T-helper 9 cell (primary cell): ENCODE measurements around the gene ZSCAN16.
"Not testable (repeated sequence)": the region's sequence is repeated elsewhere in the genome, so short reads cannot be mapped to it uniquely, and the experiment has no call there.

Experiments used
- DNase-seq: peaks from one replicate; pipeline ENCODE4 v3.0.0-alpha.2; 2020
- total RNA-seq, 2 donors: gene quantifications; one replicate each; lab custom pipeline; 2026; lab: John Stamatoyannopoulos, UW

Gene ZSCAN16
- 7.7 to 14.8 reads per million in 2 donors for total RNA-seq

GRCh38 chr6:28124350-28124970, at the start of gene ZSCAN16:
ZSCAN16 (plus strand) TSS chr6:28124609; CDS start chr6:28125444, 835 bp downstream.
- DNase-seq = peak; percentile 60

- no peak for DNase-seq
Measured at GRCh38 chr6:28078050-28078449, 46.4 kb upstream of the ZSCAN16 start.

- DNase-seq = no peak
Measured at GRCh38 chr6:28078836-28079235, 45.6 kb upstream of the ZSCAN16 start.

GRCh38 chr6:28080381-28080630, 44.1 kb upstream of the ZSCAN16 start, which contains the start of gene ZNF165:
ZNF165 (plus strand) TSS chr6:28080568; CDS start chr6:28085481, 4,913 bp downstream.
- DNase-seq = not testable (repeated sequence)

- DNase-seq = peak; percentile 91
Measured at GRCh38 chr6:28080631-28081485, 43.6 kb upstream of the ZSCAN16 start.

- DNase-seq = peak; percentile 28
Measured at GRCh38 chr6:28081486-28081751, 43.0 kb upstream of the ZSCAN16 start.

- no peak for DNase-seq
Measured at GRCh38 chr6:28082939-28083338, 41.5 kb upstream of the ZSCAN16 start.

GRCh38 chr6:28089054-28089453, 35.4 kb upstream of the ZSCAN16 start:
- DNase-seq = no peak

GRCh38 chr6:28090917-28091586, 33.4 kb upstream of the ZSCAN16 start:
- no peak for DNase-seq

GRCh38 chr6:28102222-28102621, 22.2 kb upstream of the ZSCAN16 start:
- DNase-seq = not testable (repeated sequence)

- not testable (repeated sequence) for DNase-seq
Measured at GRCh38 chr6:28102699-28103098, 21.7 kb upstream of the ZSCAN16 start.

GRCh38 chr6:28104392-28105244, 19.8 kb upstream of the ZSCAN16 start:
- DNase-seq = peak; percentile 69

GRCh38 chr6:28105245-28105639, 19.2 kb upstream of the ZSCAN16 start:
- DNase-seq = no peak

GRCh38 chr6:28107506-28107905, 16.9 kb upstream of the ZSCAN16 start:
- DNase-seq = no peak

GRCh38 chr6:28111964-28112363, 12.4 kb upstream of the ZSCAN16 start:
- no peak for DNase-seq

GRCh38 chr6:28115799-28116198, 8.6 kb upstream of the ZSCAN16 start:
- DNase-seq = no peak

GRCh38 chr6:28117386-28118050, 6.9 kb upstream of the ZSCAN16 start:
- DNase-seq = no peak

- DNase-seq = no peak
Measured at GRCh38 chr6:28118217-28118616, 6.2 kb upstream of the ZSCAN16 start.

GRCh38 chr6:28121876-28122275, 2.5 kb upstream of the ZSCAN16 start:
- no peak for DNase-seq

- DNase-seq = not testable (repeated sequence)
Measured at GRCh38 chr6:28122283-28122682, 2.1 kb upstream of the ZSCAN16 start.

GRCh38 chr6:28124971-28125353, 553 bp downstream of the ZSCAN16 start:
- no peak for DNase-seq

- DNase-seq = no peak
Measured at GRCh38 chr6:28125401-28125800, 992 bp downstream of the ZSCAN16 start.
